ENCODE data around the gene PIP5K1B. TPM values are rescaled to one million over a fixed set of nuclear protein-coding genes. Genes with fewer than 3 reads are reported as not detected.

The PIP5K1B gene
- total RNA-seq, 1 experiment from 2014 or later: 2.5 TPM

DNA sequence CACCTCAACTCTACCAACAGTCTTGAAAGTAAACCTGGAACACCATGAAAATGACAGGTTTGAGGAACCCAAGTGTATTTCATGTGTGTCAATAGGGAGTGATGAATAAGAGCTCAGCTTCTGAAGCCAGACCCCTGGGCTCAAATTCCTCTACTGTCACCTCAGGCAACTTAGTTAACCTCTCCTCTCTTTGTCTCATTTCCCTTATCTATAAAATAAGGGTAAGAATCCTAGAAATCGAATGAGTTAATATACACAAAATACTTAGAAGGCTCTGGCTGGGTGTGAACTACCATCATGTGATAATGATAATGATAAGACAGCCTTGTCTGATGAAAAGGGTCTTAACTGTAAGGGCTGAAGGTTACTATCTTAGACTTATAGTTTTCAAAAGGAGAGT lies 66.3 kb downstream of the PIP5K1B start:
- Histone ChIP-seq H3K9me3 (ENCODE audit: control insufficient read depth, low read depth, low read length) (no peaks in the 10 kb centered on the region), H2AFZ (ENCODE audit: low read length) (no peak overlapping the region), H4K5ac (ENCODE audit: insufficient read length, low read depth, low read length) (no peak overlapping the region), H4K8ac (replicated peaks; ENCODE audit: insufficient read length, low read depth, low read length) (no peak overlapping the region), H3K9ac (ENCODE audit: extremely low read depth, insufficient read length, low read length) (no peak overlapping the region), H3K27me3 (ENCODE audit: insufficient read depth, low read length) (no peaks in the 10 kb centered on the region), H3K23me2 (ENCODE audit: insufficient read length, low read depth, low read length, poor library complexity, severe bottlenecking) (no peaks in the 10 kb centered on the region), H3K23ac (ENCODE audit: insufficient read length, low read depth, low read length) (no peak overlapping the region), H3K56ac (ENCODE audit: insufficient read length, low read depth, low read length) (no peak overlapping the region), H3K4me1 (ENCODE audit: insufficient read depth, low read length) (no peaks in the 10 kb centered on the region), H3T11ph (ENCODE audit: low read length) (no peak overlapping the region), H4K20me1 (ENCODE audit: control insufficient read depth, insufficient read depth, insufficient read length) (no peaks in the 10 kb centered on the region), H3K79me1 (ENCODE audit: insufficient read depth, low read depth, low read length, poor library complexity, severe bottlenecking) (no peaks in the 10 kb centered on the region), H2AK5ac (ENCODE audit: insufficient read length, low read length) (no peak overlapping the region), H3K4ac (ENCODE audit: low read depth, low read length) (no peak overlapping the region), H2BK12ac (ENCODE audit: insufficient read length, low read depth, low read length) (no peak overlapping the region), H3K18ac (ENCODE audit: insufficient read length, low read depth, low read length) (no peak overlapping the region), H3K79me2 (ENCODE audit: insufficient read depth, low read length) (no peaks in the 10 kb centered on the region), H2BK5ac (ENCODE audit: insufficient read length, low read length) (no peak overlapping the region), H3K27ac (ENCODE audit: insufficient read length, low read depth, low read length) (no peak overlapping the region), H4K91ac (ENCODE audit: insufficient read length, low read depth, low read length) (no peak overlapping the region), H3K4me2 (ENCODE audit: insufficient read depth, insufficient read length, low read length) (no peak overlapping the region), H2BK20ac (ENCODE audit: low read depth, low read length, poor library complexity, severe bottlenecking) (no peak overlapping the region), H2BK120ac (ENCODE audit: low read depth, low read length, poor library complexity, severe bottlenecking) (no peak overlapping the region), H3K14ac (ENCODE audit: insufficient read depth, low read length) (no peak overlapping the region), H2BK15ac (ENCODE audit: low read depth, low read length) (no peak overlapping the region)
- no CpG with 5 or more reads among the region's 1 CpG for WGBS (ENCODE audit: extremely low coverage, insufficient read length, low lambda C conversion rate)
- DNase-seq: no peak
- TF ChIP-seq, protein P1, sequence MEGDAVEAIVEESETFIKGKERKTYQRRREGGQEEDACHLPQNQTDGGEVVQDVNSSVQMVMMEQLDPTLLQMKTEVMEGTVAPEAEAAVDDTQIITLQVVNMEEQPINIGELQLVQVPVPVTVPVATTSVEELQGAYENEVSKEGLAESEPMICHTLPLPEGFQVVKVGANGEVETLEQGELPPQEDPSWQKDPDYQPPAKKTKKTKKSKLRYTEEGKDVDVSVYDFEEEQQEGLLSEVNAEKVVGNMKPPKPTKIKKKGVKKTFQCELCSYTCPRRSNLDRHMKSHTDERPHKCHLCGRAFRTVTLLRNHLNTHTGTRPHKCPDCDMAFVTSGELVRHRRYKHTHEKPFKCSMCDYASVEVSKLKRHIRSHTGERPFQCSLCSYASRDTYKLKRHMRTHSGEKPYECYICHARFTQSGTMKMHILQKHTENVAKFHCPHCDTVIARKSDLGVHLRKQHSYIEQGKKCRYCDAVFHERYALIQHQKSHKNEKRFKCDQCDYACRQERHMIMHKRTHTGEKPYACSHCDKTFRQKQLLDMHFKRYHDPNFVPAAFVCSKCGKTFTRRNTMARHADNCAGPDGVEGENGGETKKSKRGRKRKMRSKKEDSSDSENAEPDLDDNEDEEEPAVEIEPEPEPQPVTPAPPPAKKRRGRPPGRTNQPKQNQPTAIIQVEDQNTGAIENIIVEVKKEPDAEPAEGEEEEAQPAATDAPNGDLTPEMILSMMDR (conservative IDR thresholded peaks at IDR 0.05): no peak
- Mint-ChIP-seq H3K4me1 (no peaks in the 10 kb centered on the region), H3K4me3 (no peak overlapping the region), H3K27ac (no peak overlapping the region), H3K36me3 (ENCODE audit: insufficient read depth in 1 of 3, low read depth in 3 of 3) (no peaks in the 10 kb centered on the region), H3K9me3 (no peaks in the 10 kb centered on the region), H3K27me3 (ENCODE audit: low read depth) (peaks cover 2% of the 10 kb centered on the region)
